ENCODE measurements around the gene CNN3.

DNA sequence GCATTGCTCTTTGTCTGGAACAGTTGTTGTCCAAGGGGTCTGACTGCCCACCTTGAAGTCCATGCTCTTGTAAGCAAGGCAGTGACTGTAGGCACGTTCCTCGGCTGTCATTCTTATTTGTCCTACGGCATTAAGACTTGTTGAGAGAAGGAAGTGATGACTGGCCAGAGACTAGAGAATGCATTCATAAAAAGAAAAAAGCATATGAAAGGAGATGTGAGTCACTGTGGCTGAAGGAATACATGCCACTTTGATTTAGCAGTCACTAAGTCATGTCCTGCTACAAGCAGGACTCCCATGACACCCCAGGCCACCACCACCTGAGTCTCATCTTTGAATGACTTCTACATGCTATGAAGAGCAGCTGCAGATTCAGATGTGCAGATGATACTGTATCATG, 50.5 kb downstream of the CNN3 start:
- TF ChIP-seq, protein P1, sequence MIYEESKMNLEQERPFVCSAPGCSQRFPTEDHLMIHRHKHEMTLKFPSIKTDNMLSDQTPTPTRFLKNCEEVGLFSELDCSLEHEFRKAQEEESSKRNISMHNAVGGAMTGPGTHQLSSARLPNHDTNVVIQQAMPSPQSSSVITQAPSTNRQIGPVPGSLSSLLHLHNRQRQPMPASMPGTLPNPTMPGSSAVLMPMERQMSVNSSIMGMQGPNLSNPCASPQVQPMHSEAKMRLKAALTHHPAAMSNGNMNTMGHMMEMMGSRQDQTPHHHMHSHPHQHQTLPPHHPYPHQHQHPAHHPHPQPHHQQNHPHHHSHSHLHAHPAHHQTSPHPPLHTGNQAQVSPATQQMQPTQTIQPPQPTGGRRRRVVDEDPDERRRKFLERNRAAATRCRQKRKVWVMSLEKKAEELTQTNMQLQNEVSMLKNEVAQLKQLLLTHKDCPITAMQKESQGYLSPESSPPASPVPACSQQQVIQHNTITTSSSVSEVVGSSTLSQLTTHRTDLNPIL (CRISPR knock-in tag; IDR thresholded peaks at IDR 0.05; ENCODE audit: low read depth): no peak
- TF ChIP-seq ARNTL (CRISPR knock-in tag; IDR thresholded peaks at IDR 0.05; ENCODE audit: borderline replicate concordance, low read depth): no peak
- TF ChIP-seq GLIS3 (CRISPR knock-in tag; IDR thresholded peaks at IDR 0.05): no peak
- TF ChIP-seq SNAI2 (CRISPR knock-in tag; IDR thresholded peaks at IDR 0.05): no peak
- TF ChIP-seq ESRRG (CRISPR knock-in tag; IDR thresholded peaks at IDR 0.05): no peak
- TF ChIP-seq, protein P2, sequence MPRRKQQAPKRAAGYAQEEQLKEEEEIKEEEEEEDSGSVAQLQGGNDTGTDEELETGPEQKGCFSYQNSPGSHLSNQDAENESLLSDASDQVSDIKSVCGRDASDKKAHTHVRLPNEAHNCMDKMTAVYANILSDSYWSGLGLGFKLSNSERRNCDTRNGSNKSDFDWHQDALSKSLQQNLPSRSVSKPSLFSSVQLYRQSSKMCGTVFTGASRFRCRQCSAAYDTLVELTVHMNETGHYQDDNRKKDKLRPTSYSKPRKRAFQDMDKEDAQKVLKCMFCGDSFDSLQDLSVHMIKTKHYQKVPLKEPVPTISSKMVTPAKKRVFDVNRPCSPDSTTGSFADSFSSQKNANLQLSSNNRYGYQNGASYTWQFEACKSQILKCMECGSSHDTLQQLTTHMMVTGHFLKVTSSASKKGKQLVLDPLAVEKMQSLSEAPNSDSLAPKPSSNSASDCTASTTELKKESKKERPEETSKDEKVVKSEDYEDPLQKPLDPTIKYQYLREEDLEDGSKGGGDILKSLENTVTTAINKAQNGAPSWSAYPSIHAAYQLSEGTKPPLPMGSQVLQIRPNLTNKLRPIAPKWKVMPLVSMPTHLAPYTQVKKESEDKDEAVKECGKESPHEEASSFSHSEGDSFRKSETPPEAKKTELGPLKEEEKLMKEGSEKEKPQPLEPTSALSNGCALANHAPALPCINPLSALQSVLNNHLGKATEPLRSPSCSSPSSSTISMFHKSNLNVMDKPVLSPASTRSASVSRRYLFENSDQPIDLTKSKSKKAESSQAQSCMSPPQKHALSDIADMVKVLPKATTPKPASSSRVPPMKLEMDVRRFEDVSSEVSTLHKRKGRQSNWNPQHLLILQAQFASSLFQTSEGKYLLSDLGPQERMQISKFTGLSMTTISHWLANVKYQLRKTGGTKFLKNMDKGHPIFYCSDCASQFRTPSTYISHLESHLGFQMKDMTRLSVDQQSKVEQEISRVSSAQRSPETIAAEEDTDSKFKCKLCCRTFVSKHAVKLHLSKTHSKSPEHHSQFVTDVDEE (CRISPR knock-in tag; IDR thresholded peaks at IDR 0.05): no peak

Data from SK-N-SH treated with all-trans-retinoic acid at 6 μM for 48 hours (cell line).